ENCODE data around the gene MX2.

Gene MX2

DNA sequence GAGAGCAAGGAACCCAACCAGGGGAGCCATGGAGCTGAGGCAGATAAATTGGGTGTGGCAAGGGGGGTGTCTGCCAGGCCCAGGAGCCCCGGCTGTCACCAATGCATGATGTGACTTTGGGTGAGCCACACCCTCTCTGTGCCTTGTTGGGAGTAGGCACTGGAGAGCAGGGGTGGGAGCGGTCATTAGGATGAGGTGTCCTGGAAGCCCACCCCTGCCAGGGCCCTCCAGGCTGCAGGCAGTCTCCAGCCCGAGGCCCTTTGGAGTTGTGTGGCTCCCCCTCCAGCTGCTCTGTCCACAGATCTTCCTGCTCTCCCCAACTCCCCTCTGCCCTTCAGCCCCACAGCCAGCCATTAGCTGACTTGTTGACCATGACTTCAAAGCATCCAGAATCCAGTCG, 11.4 kb downstream of the MX2 start:
- TF ChIP-seq, protein P1, sequence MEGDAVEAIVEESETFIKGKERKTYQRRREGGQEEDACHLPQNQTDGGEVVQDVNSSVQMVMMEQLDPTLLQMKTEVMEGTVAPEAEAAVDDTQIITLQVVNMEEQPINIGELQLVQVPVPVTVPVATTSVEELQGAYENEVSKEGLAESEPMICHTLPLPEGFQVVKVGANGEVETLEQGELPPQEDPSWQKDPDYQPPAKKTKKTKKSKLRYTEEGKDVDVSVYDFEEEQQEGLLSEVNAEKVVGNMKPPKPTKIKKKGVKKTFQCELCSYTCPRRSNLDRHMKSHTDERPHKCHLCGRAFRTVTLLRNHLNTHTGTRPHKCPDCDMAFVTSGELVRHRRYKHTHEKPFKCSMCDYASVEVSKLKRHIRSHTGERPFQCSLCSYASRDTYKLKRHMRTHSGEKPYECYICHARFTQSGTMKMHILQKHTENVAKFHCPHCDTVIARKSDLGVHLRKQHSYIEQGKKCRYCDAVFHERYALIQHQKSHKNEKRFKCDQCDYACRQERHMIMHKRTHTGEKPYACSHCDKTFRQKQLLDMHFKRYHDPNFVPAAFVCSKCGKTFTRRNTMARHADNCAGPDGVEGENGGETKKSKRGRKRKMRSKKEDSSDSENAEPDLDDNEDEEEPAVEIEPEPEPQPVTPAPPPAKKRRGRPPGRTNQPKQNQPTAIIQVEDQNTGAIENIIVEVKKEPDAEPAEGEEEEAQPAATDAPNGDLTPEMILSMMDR (conservative IDR thresholded peaks at IDR 0.05; ENCODE audit: low read depth, low read length): no peak
- H3K4me3 ChIP-seq (ENCODE audit: low read length): no peak overlapping the region
- DNase-seq (ENCODE audit: low read depth): no peak

GRCh38 chr21:41373763-41374162, 11.9 kb downstream of the MX2 start:
- no peak overlapping the region for H3K4me3 ChIP-seq (ENCODE audit: low read length)
- DNase-seq (ENCODE audit: low read depth): no peak
- TF ChIP-seq, protein P1 (conservative IDR thresholded peaks at IDR 0.05; ENCODE audit: low read depth, low read length): no peak

GRCh38 chr21:41374177-41374712, 12.4 kb downstream of the MX2 start:
- no peak overlapping the region for H3K4me3 ChIP-seq (ENCODE audit: low read length)
- TF ChIP-seq, protein P1 (conservative IDR thresholded peaks at IDR 0.05; ENCODE audit: low read depth, low read length): no peak
- no peak for DNase-seq (ENCODE audit: low read depth)

GRCh38 chr21:41374867-41375533, 13.2 kb downstream of the MX2 start:
- DNase-seq (ENCODE audit: low read depth): no peak

GRCh38 chr21:41375875-41376274, 14.0 kb downstream of the MX2 start:
- no peak for DNase-seq (ENCODE audit: low read depth)

More at GRCh38 chr21:41374867-41375533, 13.2 kb downstream of the MX2 start:
- TF ChIP-seq, protein P1 (conservative IDR thresholded peaks at IDR 0.05; ENCODE audit: low read depth, low read length): no peak
- H3K4me3 ChIP-seq (ENCODE audit: low read length): no peak overlapping the region

GRCh38 chr21:41377715-41378114, 15.9 kb downstream of the MX2 start:
- no peak overlapping the region for H3K4me3 ChIP-seq (ENCODE audit: low read length)
- TF ChIP-seq, protein P1 (conservative IDR thresholded peaks at IDR 0.05; ENCODE audit: low read depth, low read length): no peak
- DNase-seq (ENCODE audit: low read depth): no peak

More at GRCh38 chr21:41375875-41376274, 14.0 kb downstream of the MX2 start:
- TF ChIP-seq, protein P1 (conservative IDR thresholded peaks at IDR 0.05; ENCODE audit: low read depth, low read length): no peak
- no peak overlapping the region for H3K4me3 ChIP-seq (ENCODE audit: low read length)

DNA sequence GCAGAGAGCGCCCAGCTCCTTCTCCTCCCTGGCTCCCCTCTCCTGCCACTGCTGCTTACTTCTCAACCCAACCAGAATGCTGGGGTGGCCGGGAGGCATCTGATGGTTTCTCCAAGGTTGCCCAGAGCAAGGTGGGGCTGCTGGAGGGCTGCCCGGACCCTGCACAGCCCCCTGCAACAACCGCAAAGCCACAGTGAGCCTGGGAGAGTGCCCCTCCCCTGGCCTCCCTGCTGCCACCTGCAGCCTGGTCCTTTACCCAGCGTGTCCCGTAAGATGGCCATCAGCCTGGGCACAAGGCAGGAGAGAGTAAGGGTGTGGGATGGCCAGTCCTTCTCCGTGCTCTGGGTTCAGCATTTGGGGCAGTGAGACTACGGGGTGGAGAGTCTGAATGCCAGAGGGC, 17.0 kb downstream of the MX2 start:
- H3K4me3 ChIP-seq (ENCODE audit: low read length): no peak overlapping the region
- TF ChIP-seq, protein P1 (conservative IDR thresholded peaks at IDR 0.05; ENCODE audit: low read depth, low read length): no peak
- DNase-seq (ENCODE audit: low read depth): no peak

Data from retinal pigment epithelial cell (primary cell).